Heart left ventricle (tissue), 13 donors: ENCODE data around the gene CNKSR3.

Source experiments
- POLR2A ChIP-seq, 2 donors: fragments of 450-650 bp; IDR thresholded peaks; one replicate each; pipeline ENCODE4 v1.6.1; 2017; ENCODE audit warnings: antibody characterized with exemption in 2 of 2, mild to moderate bottlenecking in 2 of 2, moderate library complexity in 2 of 2
- TF ChIP-seq, protein P1 (sequence below), 12 donors: fragments of 200-600 bp; sonication (generic) in 4 of 12; IDR thresholded peaks; one replicate each; pipeline versions ENCODE4 v1.5.0 to v1.8.0; 2018 to 2022; ENCODE audit warnings: antibody characterized with exemption in 12 of 12, mild to moderate bottlenecking in 5 of 12
- donor health status: ischemic (EF 13 %, LVEDD 7.1; RV severe dilation, severe dysfunction).
- donor health status: DM: no; HTN: yes; CAD: no.
- donor health status: DM: no; HTN: no; CAD: no.
- donor health status: ischemic (EF 25% LVEDD 6.9; RV normal size, moderate dysfunction).
- donor health status: ischemic (EF 25% LVEDD 5.7; RV mildly dilated, moderate dysfunction).
- donor health status: ischemic (EF 35%, LVEDD 5.7; RV mildly dilated, moderate dysfunction).
- donor health status: nonischemic (EF 11% LVEDD 7.7; RV severe dilation, severe dysfunction).
- donor health status: DM: yes; HTN: yes; CAD: no.
- donor health status: PGD.
- donor health status: ischemic (EF 29% LVEDD 5.4; RV normal size, mild dysfunction).
- donor health status: nonischemic (EF 23%, LVEDD 6.1; RV moderate dilation, normal function).

DNA sequence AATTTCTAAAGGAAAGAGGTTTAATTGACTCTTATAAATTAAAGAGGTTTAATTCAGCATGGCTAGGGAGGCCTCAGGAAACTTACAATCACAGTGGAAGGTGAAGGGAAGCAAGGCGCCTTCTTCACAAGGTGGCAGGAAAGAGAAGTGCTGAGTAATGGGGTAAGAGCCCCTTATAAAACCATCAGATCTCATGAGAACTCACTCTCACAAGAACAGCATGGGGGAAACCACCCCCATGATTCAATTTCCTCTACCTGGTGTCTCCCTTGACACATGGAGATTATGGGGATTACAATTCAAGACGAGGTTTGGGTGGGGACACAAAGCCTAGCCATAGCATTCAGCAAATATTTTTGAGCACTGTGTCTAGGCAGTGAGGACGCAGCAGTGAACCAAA lies 150.0 kb downstream of the CNKSR3 start:
- TF ChIP-seq, protein P1, sequence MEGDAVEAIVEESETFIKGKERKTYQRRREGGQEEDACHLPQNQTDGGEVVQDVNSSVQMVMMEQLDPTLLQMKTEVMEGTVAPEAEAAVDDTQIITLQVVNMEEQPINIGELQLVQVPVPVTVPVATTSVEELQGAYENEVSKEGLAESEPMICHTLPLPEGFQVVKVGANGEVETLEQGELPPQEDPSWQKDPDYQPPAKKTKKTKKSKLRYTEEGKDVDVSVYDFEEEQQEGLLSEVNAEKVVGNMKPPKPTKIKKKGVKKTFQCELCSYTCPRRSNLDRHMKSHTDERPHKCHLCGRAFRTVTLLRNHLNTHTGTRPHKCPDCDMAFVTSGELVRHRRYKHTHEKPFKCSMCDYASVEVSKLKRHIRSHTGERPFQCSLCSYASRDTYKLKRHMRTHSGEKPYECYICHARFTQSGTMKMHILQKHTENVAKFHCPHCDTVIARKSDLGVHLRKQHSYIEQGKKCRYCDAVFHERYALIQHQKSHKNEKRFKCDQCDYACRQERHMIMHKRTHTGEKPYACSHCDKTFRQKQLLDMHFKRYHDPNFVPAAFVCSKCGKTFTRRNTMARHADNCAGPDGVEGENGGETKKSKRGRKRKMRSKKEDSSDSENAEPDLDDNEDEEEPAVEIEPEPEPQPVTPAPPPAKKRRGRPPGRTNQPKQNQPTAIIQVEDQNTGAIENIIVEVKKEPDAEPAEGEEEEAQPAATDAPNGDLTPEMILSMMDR (IDR thresholded peaks at IDR 0.05) = no peak
- TF ChIP-seq POLR2A (IDR thresholded peaks at IDR 0.05) = no peak
